Measurements from ENCODE around the gene GCSAM.

The GCSAM gene

DNA sequence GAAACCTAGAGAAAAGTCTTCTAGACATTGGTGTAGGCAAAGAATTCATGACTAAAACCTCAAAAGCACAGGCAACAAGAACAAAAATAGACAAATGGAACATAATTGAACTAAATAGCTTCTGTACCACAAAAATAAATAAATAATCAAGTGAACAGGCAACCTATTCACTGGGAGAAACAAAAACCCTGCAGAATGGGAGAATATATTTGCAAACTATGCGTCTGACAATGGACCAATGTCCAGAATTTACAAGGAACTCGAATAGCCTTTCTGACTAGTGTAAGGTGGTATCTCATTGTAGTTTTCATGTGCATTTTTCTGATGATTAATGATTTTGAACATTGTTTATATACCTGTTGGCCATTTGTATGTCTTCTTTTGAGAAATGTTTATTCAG, 37.0 kb upstream of the GCSAM start:
- TF ChIP-seq, protein P1, sequence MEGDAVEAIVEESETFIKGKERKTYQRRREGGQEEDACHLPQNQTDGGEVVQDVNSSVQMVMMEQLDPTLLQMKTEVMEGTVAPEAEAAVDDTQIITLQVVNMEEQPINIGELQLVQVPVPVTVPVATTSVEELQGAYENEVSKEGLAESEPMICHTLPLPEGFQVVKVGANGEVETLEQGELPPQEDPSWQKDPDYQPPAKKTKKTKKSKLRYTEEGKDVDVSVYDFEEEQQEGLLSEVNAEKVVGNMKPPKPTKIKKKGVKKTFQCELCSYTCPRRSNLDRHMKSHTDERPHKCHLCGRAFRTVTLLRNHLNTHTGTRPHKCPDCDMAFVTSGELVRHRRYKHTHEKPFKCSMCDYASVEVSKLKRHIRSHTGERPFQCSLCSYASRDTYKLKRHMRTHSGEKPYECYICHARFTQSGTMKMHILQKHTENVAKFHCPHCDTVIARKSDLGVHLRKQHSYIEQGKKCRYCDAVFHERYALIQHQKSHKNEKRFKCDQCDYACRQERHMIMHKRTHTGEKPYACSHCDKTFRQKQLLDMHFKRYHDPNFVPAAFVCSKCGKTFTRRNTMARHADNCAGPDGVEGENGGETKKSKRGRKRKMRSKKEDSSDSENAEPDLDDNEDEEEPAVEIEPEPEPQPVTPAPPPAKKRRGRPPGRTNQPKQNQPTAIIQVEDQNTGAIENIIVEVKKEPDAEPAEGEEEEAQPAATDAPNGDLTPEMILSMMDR (IDR thresholded peaks at IDR 0.05; ENCODE audit: borderline replicate concordance, extremely low read depth, low read length, poor library complexity, severe bottlenecking), result no peak
- no peak for TF ChIP-seq EZH2 (IDR thresholded peaks at IDR 0.05; ENCODE audit: borderline replicate concordance, low read depth, low read length, severe bottlenecking)
- H3K4me2 ChIP-seq (ENCODE audit: insufficient read depth, low read length), result no peak overlapping the region
- no peak for DNase-seq

DNA sequence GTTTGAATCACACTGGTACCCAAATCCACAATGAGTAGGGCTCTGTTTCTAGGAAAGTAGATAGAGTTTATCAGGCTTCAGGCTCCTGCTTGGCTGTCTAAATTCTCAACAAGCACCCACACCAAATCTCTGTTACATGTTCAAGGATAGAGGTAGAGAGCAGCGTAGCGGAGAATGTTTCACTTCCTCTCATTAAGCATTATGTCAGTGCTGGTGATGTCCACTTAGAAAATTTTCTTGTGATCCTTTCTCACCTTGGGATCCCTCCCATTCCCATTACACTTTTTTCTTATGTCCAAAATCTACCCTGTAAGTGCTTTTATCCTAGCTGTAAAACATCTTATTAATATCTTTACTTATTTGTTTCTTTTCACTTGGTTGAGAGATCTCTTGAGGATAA, 34.7 kb upstream of the GCSAM start:
- Histone ChIP-seq H3K36me3 (ENCODE audit: insufficient read depth, low read length) (no peaks in the 10 kb centered on the region), H3K4me3 (ENCODE audit: low read depth in 1 of 2, low read length in 2 of 2) (no peak overlapping the region), H3K4me2 (ENCODE audit: insufficient read depth, low read length) (no peak overlapping the region), H3K27ac (ENCODE audit: low read length) (no peak overlapping the region), H2AFZ (ENCODE audit: low read depth, low read length) (no peak overlapping the region), H3K9ac (ENCODE audit: low read depth, low read length) (no peak overlapping the region), H4K20me1 (ENCODE audit: insufficient read depth, low read length) (no peaks in the 10 kb centered on the region), H3K27me3 (ENCODE audit: insufficient read depth, low read length, poor library complexity) (no peaks in the 10 kb centered on the region), H3K9me3 (ENCODE audit: insufficient read depth, low read length, severe bottlenecking) (no peaks in the 10 kb centered on the region), H3K79me2 (ENCODE audit: insufficient read depth, low read length) (no peaks in the 10 kb centered on the region), H3K4me1 (ENCODE audit: insufficient read depth, low read length) (no peaks in the 10 kb centered on the region)
- DNase-seq (no peak), ATAC-seq (ENCODE audit: insufficient read depth, low read depth) (no peak)
- TF ChIP-seq EZH2 (IDR thresholded peaks at IDR 0.05; ENCODE audit: borderline replicate concordance, low read depth, low read length, severe bottlenecking), result no peak
- TF ChIP-seq, protein P1 (IDR thresholded peaks at IDR 0.05; ENCODE audit: borderline replicate concordance, extremely low read depth, low read length, poor library complexity, severe bottlenecking), result no peak

More for the DNA sequence above, 37.0 kb upstream of the GCSAM start:
- Histone ChIP-seq H3K9ac (ENCODE audit: low read depth, low read length) (no peak overlapping the region), H3K4me3 (ENCODE audit: low read depth in 1 of 2, low read length in 2 of 2) (no peak overlapping the region), H2AFZ (ENCODE audit: low read depth, low read length) (no peak overlapping the region), H4K20me1 (ENCODE audit: insufficient read depth, low read length) (no peaks in the 10 kb centered on the region), H3K27me3 (ENCODE audit: insufficient read depth, low read length, poor library complexity) (no peaks in the 10 kb centered on the region), H3K36me3 (ENCODE audit: insufficient read depth, low read length) (no peaks in the 10 kb centered on the region), H3K79me2 (ENCODE audit: insufficient read depth, low read length) (no peaks in the 10 kb centered on the region), H3K27ac (ENCODE audit: low read length) (no peak overlapping the region), H3K4me1 (ENCODE audit: insufficient read depth, low read length) (no peaks in the 10 kb centered on the region), H3K9me3 (ENCODE audit: insufficient read depth, low read length, severe bottlenecking) (no peaks in the 10 kb centered on the region)
- no peak for ATAC-seq (ENCODE audit: insufficient read depth, low read depth)

DNA sequence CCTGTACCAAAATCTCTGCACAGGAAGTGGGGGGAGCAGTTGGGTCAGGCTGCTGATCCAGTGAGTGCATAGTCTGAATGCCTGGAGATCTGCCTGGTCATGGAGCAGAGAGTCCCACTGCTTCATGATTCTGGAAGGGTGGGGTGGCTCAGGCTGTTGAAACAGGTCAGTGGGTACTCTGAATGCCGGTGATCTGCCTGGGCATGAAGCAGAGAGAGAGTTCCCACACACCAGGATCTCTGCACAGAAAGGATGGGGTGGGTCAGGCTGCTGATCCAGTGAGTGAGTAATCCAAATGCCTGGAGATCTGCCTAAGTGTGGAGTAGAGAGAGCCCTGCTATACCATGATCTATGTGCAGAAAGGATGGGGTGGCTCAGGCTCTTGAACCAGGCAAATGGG, 16.1 kb upstream of the GCSAM start:
- no peak overlapping the region for H3K4me3 ChIP-seq (ENCODE audit: low read depth in 1 of 2, low read length in 2 of 2)
- no peaks in the 10 kb centered on the region for H3K4me1 ChIP-seq (ENCODE audit: insufficient read depth, low read length)
- ATAC-seq (ENCODE audit: insufficient read depth, low read depth) (no peak), DNase-seq (no peak)
- no peaks in the 10 kb centered on the region for H4K20me1 ChIP-seq (ENCODE audit: insufficient read depth, low read length)
- H3K36me3 ChIP-seq (ENCODE audit: insufficient read depth, low read length), result no peaks in the 10 kb centered on the region
- H2AFZ ChIP-seq (ENCODE audit: low read depth, low read length), result no peak overlapping the region
- H3K9me3 ChIP-seq (ENCODE audit: insufficient read depth, low read length, severe bottlenecking), result peaks cover 8% of the 10 kb centered on the region
- H3K79me2 ChIP-seq (ENCODE audit: insufficient read depth, low read length), result no peaks in the 10 kb centered on the region
- H3K27ac ChIP-seq (ENCODE audit: low read length), result no peak overlapping the region
- no peak overlapping the region for H3K9ac ChIP-seq (ENCODE audit: low read depth, low read length)
- no peak overlapping the region for H3K4me2 ChIP-seq (ENCODE audit: insufficient read depth, low read length)
- TF ChIP-seq EZH2 (IDR thresholded peaks at IDR 0.05; ENCODE audit: borderline replicate concordance, low read depth, low read length, severe bottlenecking), result no peak
- TF ChIP-seq, protein P1 (IDR thresholded peaks at IDR 0.05; ENCODE audit: borderline replicate concordance, extremely low read depth, low read length, poor library complexity, severe bottlenecking), result no peak
- no peaks in the 10 kb centered on the region for H3K27me3 ChIP-seq (ENCODE audit: insufficient read depth, low read length, poor library complexity)

DNA sequence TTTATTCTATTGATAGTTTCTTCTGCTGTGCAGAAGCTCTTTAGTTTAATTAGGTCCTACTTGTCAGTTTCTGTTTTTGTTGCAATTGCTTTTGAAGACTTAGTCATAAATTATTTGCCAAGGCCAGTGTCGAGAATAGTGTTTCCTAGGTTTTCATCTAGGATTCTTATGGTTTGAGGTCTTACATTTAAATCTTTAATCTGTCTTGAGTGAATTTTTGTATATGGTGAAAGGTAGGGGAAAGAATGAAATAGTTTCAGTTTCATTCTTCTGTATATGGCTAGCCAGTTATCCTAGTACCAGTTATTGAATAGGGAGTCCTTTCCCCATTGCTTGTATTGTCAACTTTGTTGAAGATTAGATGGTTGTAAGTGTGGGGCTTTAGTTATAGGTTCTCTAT, 10.6 kb upstream of the GCSAM start:
- peaks cover 3% of the 10 kb centered on the region for H3K9me3 ChIP-seq (ENCODE audit: insufficient read depth, low read length, severe bottlenecking)
- H3K27me3 ChIP-seq (ENCODE audit: insufficient read depth, low read length, poor library complexity), result peaks cover 3% of the 10 kb centered on the region
- no peak for DNase-seq
- no peak for ATAC-seq (ENCODE audit: insufficient read depth, low read depth)
- H4K20me1 ChIP-seq (ENCODE audit: insufficient read depth, low read length), result no peaks in the 10 kb centered on the region
- H3K9ac ChIP-seq (ENCODE audit: low read depth, low read length), result no peak overlapping the region
- no peaks in the 10 kb centered on the region for H3K36me3 ChIP-seq (ENCODE audit: insufficient read depth, low read length)
- no peak overlapping the region for H3K4me3 ChIP-seq (ENCODE audit: low read depth in 1 of 2, low read length in 2 of 2)
- H3K79me2 ChIP-seq (ENCODE audit: insufficient read depth, low read length), result no peaks in the 10 kb centered on the region
- H2AFZ ChIP-seq (ENCODE audit: low read depth, low read length), result no peak overlapping the region
- no peak overlapping the region for H3K4me2 ChIP-seq (ENCODE audit: insufficient read depth, low read length)
- no peaks in the 10 kb centered on the region for H3K4me1 ChIP-seq (ENCODE audit: insufficient read depth, low read length)
- no peak overlapping the region for H3K27ac ChIP-seq (ENCODE audit: low read length)
- TF ChIP-seq, protein P1 (IDR thresholded peaks at IDR 0.05; ENCODE audit: borderline replicate concordance, extremely low read depth, low read length, poor library complexity, severe bottlenecking), result no peak
- TF ChIP-seq EZH2 (IDR thresholded peaks at IDR 0.05; ENCODE audit: borderline replicate concordance, low read depth, low read length, severe bottlenecking), result no peak
